Measurements from ENCODE around the gene GRXCR1. TPM values are rescaled to one million over a fixed set of nuclear protein-coding genes. Genes with fewer than 3 reads are reported as not detected.

Gene GRXCR1
- total RNA-seq, 4 donors from 2014 or later: not detected

- Histone ChIP-seq H3K36me3 (no peaks in the 10 kb centered on the region), H3K4me3 (no peak overlapping the region), H3K27me3 (no peaks in the 10 kb centered on the region), H3K9me3 (no peaks in the 10 kb centered on the region), H3K4me1 (no peaks in the 10 kb centered on the region), H3K27ac (replicated peaks in 1 of 4) (no peak overlapping the region)
- TF ChIP-seq POLR2AphosphoS5 (IDR thresholded peaks at IDR 0.05) (no peak), CTCF (IDR thresholded peaks at IDR 0.05) (no peak), POLR2A (IDR thresholded peaks at IDR 0.05; ENCODE audit: low read depth) (no peak), EP300 (IDR thresholded peaks at IDR 0.05) (no peak)
- intact Hi-C loops (cut with DNase I): no loop called here
- DNase-seq (ENCODE audit: extremely low spot score): no peak
Measured at GRCh38 chr4:43049326-43049725, 156.8 kb downstream of the GRXCR1 start.

- Histone ChIP-seq H3K27me3 (no peaks in the 10 kb centered on the region), H3K9me3 (no peaks in the 10 kb centered on the region), H3K4me1 (no peaks in the 10 kb centered on the region), H3K27ac (replicated peaks in 1 of 4) (no peak overlapping the region), H3K36me3 (no peaks in the 10 kb centered on the region), H3K4me3 (no peak overlapping the region)
- no peak for DNase-seq (ENCODE audit: extremely low spot score)
- TF ChIP-seq POLR2AphosphoS5 (IDR thresholded peaks at IDR 0.05) (no peak), EP300 (IDR thresholded peaks at IDR 0.05) (no peak), CTCF (IDR thresholded peaks at IDR 0.05) (no peak), POLR2A (IDR thresholded peaks at IDR 0.05; ENCODE audit: low read depth) (no peak)
- intact Hi-C loops (cut with DNase I): no loop called here
Measured at GRCh38 chr4:43066415-43066814, 173.9 kb downstream of the GRXCR1 start.

GRCh38 chr4:43071069-43071468, 178.6 kb downstream of the GRXCR1 start:
- Histone ChIP-seq H3K27me3 (no peaks in the 10 kb centered on the region), H3K4me1 (no peaks in the 10 kb centered on the region), H3K4me3 (no peak overlapping the region), H3K36me3 (no peaks in the 10 kb centered on the region), H3K9me3 (no peaks in the 10 kb centered on the region), H3K27ac (replicated peaks in 1 of 4) (no peak overlapping the region)
- intact Hi-C loops (cut with DNase I): no loop called here
- WGBS: 70% methylated on average over 6 of the region's 6 CpGs
- DNase-seq (ENCODE audit: extremely low spot score): no peak
- TF ChIP-seq POLR2AphosphoS5 (IDR thresholded peaks at IDR 0.05) (no peak), CTCF (IDR thresholded peaks at IDR 0.05) (no peak), EP300 (IDR thresholded peaks at IDR 0.05) (no peak), POLR2A (IDR thresholded peaks at IDR 0.05; ENCODE audit: low read depth) (no peak)

Small RNAs within 50 kb of the gene (small RNA-seq; reads per million reads assigned to genes)
- gene RN7SKP82: 0 reads per million in 3 donors

Other genes starting within 250 kb of the GRXCR1 start
- 10 to 100 TPM in 1 of 4 donors, 1 to 10 TPM in 3; 6.2 to 10.8 (median 7.1) TPM for gene ATP8A1, start 235.6 kb upstream of the GRXCR1 start, total RNA-seq